Measurements from ENCODE around the gene RNF146. TPM values are rescaled to one million over a fixed set of nuclear protein-coding genes. Genes with fewer than 3 reads are reported as not detected.

Gene RNF146
- total and polyA plus RNA-seq, 9 of the 15 experiments (the other 6 are each of a cell fraction or from before 2014, with no cell fraction given): 8.4 to 30.5 (median 17.5) TPM

GRCh38 chr6:127266178-127266891 lies at the start of gene RNF146 (continued):
- TF ChIP-seq, protein P1, sequence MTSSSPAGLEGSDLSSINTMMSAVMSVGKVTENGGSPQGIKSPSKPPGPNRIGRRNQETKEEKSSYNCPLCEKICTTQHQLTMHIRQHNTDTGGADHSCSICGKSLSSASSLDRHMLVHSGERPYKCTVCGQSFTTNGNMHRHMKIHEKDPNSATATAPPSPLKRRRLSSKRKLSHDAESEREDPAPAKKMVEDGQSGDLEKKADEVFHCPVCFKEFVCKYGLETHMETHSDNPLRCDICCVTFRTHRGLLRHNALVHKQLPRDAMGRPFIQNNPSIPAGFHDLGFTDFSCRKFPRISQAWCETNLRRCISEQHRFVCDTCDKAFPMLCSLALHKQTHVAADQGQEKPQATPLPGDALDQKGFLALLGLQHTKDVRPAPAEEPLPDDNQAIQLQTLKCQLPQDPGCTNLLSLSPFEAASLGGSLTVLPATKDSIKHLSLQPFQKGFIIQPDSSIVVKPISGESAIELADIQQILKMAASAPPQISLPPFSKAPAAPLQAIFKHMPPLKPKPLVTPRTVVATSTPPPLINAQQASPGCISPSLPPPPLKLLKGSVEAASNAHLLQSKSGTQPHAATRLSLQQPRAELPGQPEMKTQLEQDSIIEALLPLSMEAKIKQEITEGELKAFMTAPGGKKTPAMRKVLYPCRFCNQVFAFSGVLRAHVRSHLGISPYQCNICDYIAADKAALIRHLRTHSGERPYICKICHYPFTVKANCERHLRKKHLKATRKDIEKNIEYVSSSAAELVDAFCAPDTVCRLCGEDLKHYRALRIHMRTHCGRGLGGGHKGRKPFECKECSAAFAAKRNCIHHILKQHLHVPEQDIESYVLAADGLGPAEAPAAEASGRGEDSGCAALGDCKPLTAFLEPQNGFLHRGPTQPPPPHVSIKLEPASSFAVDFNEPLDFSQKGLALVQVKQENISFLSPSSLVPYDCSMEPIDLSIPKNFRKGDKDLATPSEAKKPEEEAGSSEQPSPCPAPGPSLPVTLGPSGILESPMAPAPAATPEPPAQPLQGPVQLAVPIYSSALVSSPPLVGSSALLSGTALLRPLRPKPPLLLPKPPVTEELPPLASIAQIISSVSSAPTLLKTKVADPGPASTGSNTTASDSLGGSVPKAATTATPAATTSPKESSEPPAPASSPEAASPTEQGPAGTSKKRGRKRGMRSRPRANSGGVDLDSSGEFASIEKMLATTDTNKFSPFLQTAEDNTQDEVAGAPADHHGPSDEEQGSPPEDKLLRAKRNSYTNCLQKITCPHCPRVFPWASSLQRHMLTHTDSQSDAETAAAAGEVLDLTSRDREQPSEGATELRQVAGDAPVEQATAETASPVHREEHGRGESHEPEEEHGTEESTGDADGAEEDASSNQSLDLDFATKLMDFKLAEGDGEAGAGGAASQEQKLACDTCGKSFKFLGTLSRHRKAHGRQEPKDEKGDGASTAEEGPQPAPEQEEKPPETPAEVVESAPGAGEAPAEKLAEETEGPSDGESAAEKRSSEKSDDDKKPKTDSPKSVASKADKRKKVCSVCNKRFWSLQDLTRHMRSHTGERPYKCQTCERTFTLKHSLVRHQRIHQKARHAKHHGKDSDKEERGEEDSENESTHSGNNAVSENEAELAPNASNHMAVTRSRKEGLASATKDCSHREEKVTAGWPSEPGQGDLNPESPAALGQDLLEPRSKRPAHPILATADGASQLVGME (CRISPR knock-in tag; IDR thresholded peaks at IDR 0.05): no peak
- TF ChIP-seq LCOR (CRISPR knock-in tag; IDR thresholded peaks at IDR 0.05) (no peak), TBL1XR1 (IDR thresholded peaks at IDR 0.05; ENCODE audit: low read length in 2 of 2) (no peak; a peak in 2 of 4 replicates), RBBP5 (IDR thresholded peaks at IDR 0.05; ENCODE audit: borderline replicate concordance, insufficient read depth, low read length, poor library complexity, severe bottlenecking) (no peak), ZC3H11A (IDR thresholded peaks at IDR 0.05; ENCODE audit: low read depth, low read length) (no peak), ZNF121 (CRISPR knock-in tag; conservative IDR thresholded peaks at IDR 0.05) (no peak), RHOXF2B (CRISPR knock-in tag; conservative IDR thresholded peaks at IDR 0.05) (no peak), SRSF9 (IDR thresholded peaks at IDR 0.05; ENCODE audit: borderline replicate concordance, low read depth, low read length) (no peak), ZNF586 (CRISPR knock-in tag; conservative IDR thresholded peaks at IDR 0.05) (no peak), ZNF239 (CRISPR knock-in tag; IDR thresholded peaks at IDR 0.05) (no peak), GATAD2A (IDR thresholded peaks at IDR 0.05) (no peak), ZNF696 (CRISPR knock-in tag; conservative IDR thresholded peaks at IDR 0.05) (no peak), SIN3A (IDR thresholded peaks at IDR 0.05; ENCODE audit: borderline replicate concordance in 2 of 2, control insufficient read depth in 1 of 2, low read depth in 2 of 2, low read length in 2 of 2) (no peak; a peak in 1 of 4 replicates), TRIM24 (IDR thresholded peaks at IDR 0.05) (peak in 1 of 2 experiments; percentile 30; a peak in 1 of 4 replicates), ZC3H4 (CRISPR knock-in tag; IDR thresholded peaks at IDR 0.05; ENCODE audit: borderline replicate concordance) (no peak), RBM22 (IDR thresholded peaks at IDR 0.05; ENCODE audit: low read depth, low read length, poor library complexity, severe bottlenecking) (no peak), SNIP1 (IDR thresholded peaks at IDR 0.05; ENCODE audit: low read depth) (no peak), CCNT2 (IDR thresholded peaks at IDR 0.05; ENCODE audit: borderline replicate concordance, extremely low read depth, insufficient read length, low read depth, low read length) (peak; percentile 70), FOXM1 (IDR thresholded peaks at IDR 0.05; ENCODE audit: low read depth) (0 out of 2 replicates have a peak, but pooled peaks have one; percentile 16), FOXM1 (CRISPR knock-in tag; IDR thresholded peaks at IDR 0.05; ENCODE audit: low read depth) (no peak)
- TF ChIP-seq, protein P2, sequence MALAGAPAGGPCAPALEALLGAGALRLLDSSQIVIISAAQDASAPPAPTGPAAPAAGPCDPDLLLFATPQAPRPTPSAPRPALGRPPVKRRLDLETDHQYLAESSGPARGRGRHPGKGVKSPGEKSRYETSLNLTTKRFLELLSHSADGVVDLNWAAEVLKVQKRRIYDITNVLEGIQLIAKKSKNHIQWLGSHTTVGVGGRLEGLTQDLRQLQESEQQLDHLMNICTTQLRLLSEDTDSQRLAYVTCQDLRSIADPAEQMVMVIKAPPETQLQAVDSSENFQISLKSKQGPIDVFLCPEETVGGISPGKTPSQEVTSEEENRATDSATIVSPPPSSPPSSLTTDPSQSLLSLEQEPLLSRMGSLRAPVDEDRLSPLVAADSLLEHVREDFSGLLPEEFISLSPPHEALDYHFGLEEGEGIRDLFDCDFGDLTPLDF (CRISPR knock-in tag; IDR thresholded peaks at IDR 0.05): no peak
